Psoas muscle (tissue), 8 donors: Measurements from ENCODE around the gene EPC2. TPM values are rescaled to one million over a fixed set of nuclear protein-coding genes. Genes with fewer than 3 reads are reported as not detected.

Experiments
- ATAC-seq, 4 donors: fragments of 200-7000 bp; cut with Tn5 transposase; one replicate each; pipeline ENCODE4 v1.9.1; 2020; ENCODE audit warnings: moderate library complexity in 3 of 4, mild to moderate bottlenecking in 2 of 4
- DNase-seq, 2 donors: peaks; one replicate each; pipeline ENCODE4 v3.0.0-alpha.2; 2020
- H3K27ac ChIP-seq: fragments of 200-600 bp; one replicate; pipeline ENCODE4 v1.8.0; 2022
- H3K27me3 ChIP-seq, 3 donors: fragments of 200-600 bp in 1 of 3; one replicate each; pipeline versions ENCODE4 v1.6.1 to v1.8.0; 2013 to 2022; ENCODE audit warnings: low read length in 2 of 3, mild to moderate bottlenecking in 2 of 3, moderate library complexity in 1 of 3; ENCODE audit not compliant: insufficient read depth in 3 of 3
- H3K36me3 ChIP-seq, 2 donors: fragments of 200-600 bp in 1 of 2; one replicate each; pipeline versions ENCODE4 v1.6.1 to v1.8.0; 2013 to 2022; ENCODE audit warnings: low read depth in 1 of 2, mild to moderate bottlenecking in 1 of 2, moderate library complexity in 1 of 2; ENCODE audit not compliant: insufficient read depth in 1 of 2
- H3K4me1 ChIP-seq: fragments of 200-600 bp; one replicate; pipeline ENCODE4 v1.8.0; 2022
- H3K4me3 ChIP-seq: fragments of 200-600 bp; one replicate; pipeline ENCODE4 v1.8.0; 2022; ENCODE audit warnings: mild to moderate bottlenecking
- H3K9me3 ChIP-seq: fragments of 200-600 bp; one replicate; pipeline ENCODE4 v1.8.0; 2022
- CTCF ChIP-seq: fragments of 200-600 bp; IDR thresholded peaks from one replicate; pipeline ENCODE4 v1.8.0; 2022; ENCODE audit warnings: antibody characterized with exemption
- WGBS, 3 donors: extraction: QIAGEN DNeasy Blood & Tissue Kit; methylation state at CpG; one replicate each; pipeline versions ENCODE4 v1.1.6 to v1.1.7; 2013; 5-methylcytosine and 5-hydroxymethylcytosine counted together
- intact Hi-C, 2 donors: fragments of 100-400 bp; cut with DNase I; formaldehyde crosslinking; loops; one replicate each; pipeline versions ENCODE4 v1.11.0 to v1.14.2; 2022
- polyA plus RNA-seq, 3 donors: library from polyadenylated mRNA; stranded (reverse); fragments of 200-250 nt; gene quantifications; one replicate each; pipeline ENCODE4 v1.2.3, GENCODE V29; 2013
- total RNA-seq, 4 donors: library from RNA; stranded (reverse); fragmentation: NEBNext Ultra II Directional in 2 of 4; extraction: Animal tissue kit (Norgen Biotek cat#: 25700) in 2 of 4; gene quantifications; one replicate each; pipeline versions ENCODE4 v1.2.1 to v1.2.4, GENCODE V29; 2021 to 2023
- donor health status: healthy with polysubstance abuse.
- donor health status: DM: no; HTN: no; CAD: no; lungs with moderate emphysema.
- donor health status: Bipolar disorder and iron deficiency.
- donor health status: healthy.
- donor health status: DM: yes; HTN: yes; CAD: no.
- donor health status: DM: no; HTN: no; CAD: no.
- donor health status: DM: no; HTN: no; CAD: no.
- donor health status: DM: yes; HTN: yes; CAD: no.

The EPC2 gene
- total and polyA plus RNA-seq, 7 donors, result 6.3 to 21.4 (median 15.7) TPM

- ATAC-seq, result no peak
- intact Hi-C loops, result no loop called here
- Histone ChIP-seq H3K27ac (no peak overlapping the region), H3K27me3 (no peaks in the 10 kb centered on the region), H3K9me3 (no peaks in the 10 kb centered on the region), H3K4me1 (peaks cover 12% of the 10 kb centered on the region), H3K4me3 (no peak overlapping the region), H3K36me3 (no peaks in the 10 kb centered on the region)
- WGBS, 3 donors, result 64 to 76% (median 75%) methylated on average over 4 of the region's 4 CpGs
- no peak for TF ChIP-seq CTCF
- no peak for DNase-seq
These were observed 24.9 kb upstream of the EPC2 start for GRCh38 chr2:148619560-148620195.

GRCh38 chr2:148622366-148622765, 22.2 kb upstream of the EPC2 start:
- no peak overlapping the region for H3K4me3 ChIP-seq
- no peaks in the 10 kb centered on the region for H3K27me3 ChIP-seq
- DNase-seq (no peak), ATAC-seq (no peak)
- 56 to 65% (median 61%) methylated on average over 3 of the region's 3 CpGs for WGBS, 3 donors
- intact Hi-C loops, result no loop called here
- no peak overlapping the region for H3K27ac ChIP-seq
- no peak for TF ChIP-seq CTCF
- no peaks in the 10 kb centered on the region for H3K9me3 ChIP-seq
- no peaks in the 10 kb centered on the region for H3K4me1 ChIP-seq
- H3K36me3 ChIP-seq, result no peaks in the 10 kb centered on the region

- intact Hi-C loops, result no loop called here
- DNase-seq (no peak), ATAC-seq (no peak)
- H3K9me3 ChIP-seq, result no peaks in the 10 kb centered on the region
- no peaks in the 10 kb centered on the region for H3K4me1 ChIP-seq
- no peak for TF ChIP-seq CTCF
- H3K27ac ChIP-seq, result no peak overlapping the region
- no peaks in the 10 kb centered on the region for H3K36me3 ChIP-seq
- no peaks in the 10 kb centered on the region for H3K27me3 ChIP-seq
- no peak overlapping the region for H3K4me3 ChIP-seq
These were observed 21.5 kb upstream of the EPC2 start for GRCh38 chr2:148623086-148623485.

GRCh38 chr2:148627224-148627623, 17.3 kb upstream of the EPC2 start:
- H3K27me3 ChIP-seq, result no peaks in the 10 kb centered on the region
- intact Hi-C loops, result no loop called here
- TF ChIP-seq CTCF, result no peak
- H3K27ac ChIP-seq, result no peak overlapping the region
- DNase-seq (no peak), ATAC-seq (no peak)
- no peaks in the 10 kb centered on the region for H3K4me1 ChIP-seq
- H3K9me3 ChIP-seq, result no peaks in the 10 kb centered on the region
- no peak overlapping the region for H3K4me3 ChIP-seq
- no peaks in the 10 kb centered on the region for H3K36me3 ChIP-seq

- no peak overlapping the region for H3K27ac ChIP-seq
- no peaks in the 10 kb centered on the region for H3K36me3 ChIP-seq
- WGBS, 3 donors, result 74 to 84% (median 82%) methylated on average over 2 of the region's 2 CpGs
- ATAC-seq (no peak), DNase-seq (no peak)
- H3K4me3 ChIP-seq, result no peak overlapping the region
- H3K27me3 ChIP-seq, result no peaks in the 10 kb centered on the region
- no peaks in the 10 kb centered on the region for H3K4me1 ChIP-seq
- H3K9me3 ChIP-seq, result no peaks in the 10 kb centered on the region
- TF ChIP-seq CTCF, result no peak
- intact Hi-C loops, result loop anchor here in 1 of 2 donors (10.0 kb wide), 1 partner anchor 360 kb away; no protein-coding TSS in a partner anchor
These were observed 9.8 kb upstream of the EPC2 start for GRCh38 chr2:148634749-148635148.
